Mesenteric fat pad (tissue), 1 donor: ENCODE measurements around the gene RELA. TPM values are rescaled to one million over a fixed set of nuclear protein-coding genes. Genes with fewer than 3 reads are reported as not detected.
"Not testable (repeated sequence)": the region's sequence is repeated elsewhere in the genome, so short reads cannot be mapped to it uniquely, and the experiment has no call there.

Experiments used
- DNase-seq: peaks from one replicate; pipeline ENCODE4 v3.0.0-alpha.2; 2020; ENCODE audit warnings: low spot score
- total RNA-seq: library from RNA; stranded (reverse); fragmentation: NEBNext Ultra II Directional; extraction: Animal tissue kit (Norgen Biotek cat#: 25700); gene quantifications from one replicate; pipeline ENCODE4 v1.2.1, GENCODE V29; 2021
- donor health status: DM: yes; HTN: yes; CAD: no.

Gene RELA
- total RNA-seq, 1 donor from 2014 or later, result 80.0 TPM

- DNase-seq, result no peak
These were observed 9.6 kb upstream of the RELA start for GRCh38 chr11:65672180-65672860.

GRCh38 chr11:65663639-65664200 lies 1.0 kb upstream of the RELA start:
- no peak for DNase-seq

- DNase-seq, result no peak
These were observed 393 bp downstream of the RELA start for GRCh38 chr11:65662247-65662798.

GRCh38 chr11:65661599-65662246 lies 993 bp downstream of the RELA start:
- DNase-seq, result no peak

GRCh38 chr11:65660908-65661307 lies 1.8 kb downstream of the RELA start:
- not testable (repeated sequence) for DNase-seq

- no peak for DNase-seq
These were observed 2.7 kb downstream of the RELA start for GRCh38 chr11:65660038-65660437.

GRCh38 chr11:65658174-65659021 lies 4.3 kb downstream of the RELA start:
- DNase-seq, result no peak

- no peak for DNase-seq
These were observed 5.3 kb downstream of the RELA start for GRCh38 chr11:65657426-65657825.

- DNase-seq, result no peak
These were observed 7.0 kb downstream of the RELA start for GRCh38 chr11:65655570-65656332.

- no peak for DNase-seq
These were observed 8.1 kb downstream of the RELA start for GRCh38 chr11:65654375-65655349.

- DNase-seq, result no peak
These were observed 9.2 kb downstream of the RELA start for GRCh38 chr11:65653229-65654225.

- peak; percentile 99 for DNase-seq
These were observed 10.0 kb downstream of the RELA start for GRCh38 chr11:65652511-65653228.

- DNase-seq, result no peak
These were observed 10.9 kb downstream of the RELA start for GRCh38 chr11:65651589-65652510.

- DNase-seq, result no peak
These were observed 11.5 kb downstream of the RELA start for GRCh38 chr11:65651339-65651588.

- no peak for DNase-seq
These were observed 12.0 kb downstream of the RELA start for GRCh38 chr11:65650547-65651338.
